ENCODE results near the gene CERS1. TPM values are rescaled to one million over a fixed set of nuclear protein-coding genes. Genes with fewer than 3 reads are reported as not detected.
"Not testable (repeated sequence)": the region's sequence is repeated elsewhere in the genome, so short reads cannot be mapped to it uniquely, and the experiment has no call there.

CERS1 gene
- total RNA-seq, 2 donors from 2014 or later = not detected

- ATAC-seq = no peak
- no peak for DNase-seq
- Mint-ChIP-seq H3K4me3 (no peak overlapping the region), H3K27ac (no peak overlapping the region), H3K36me3 (ENCODE audit: low read depth) (peaks cover 5% of the 10 kb centered on the region), H3K4me1 (peaks cover 14% of the 10 kb centered on the region), H3K27me3 (no peaks in the 10 kb centered on the region)
- H3K9me3 ChIP-seq (ENCODE audit: control insufficient read depth, low read length, poor library complexity, severe bottlenecking) = no peaks in the 10 kb centered on the region
Measured at GRCh38 chr19:18910801-18911436, 15.0 kb upstream of the CERS1 start.

- Mint-ChIP-seq H3K4me3 (no peak overlapping the region), H3K36me3 (ENCODE audit: low read depth) (peaks cover 7% of the 10 kb centered on the region), H3K27me3 (no peaks in the 10 kb centered on the region), H3K27ac (no peak overlapping the region), H3K4me1 (peaks cover 12% of the 10 kb centered on the region)
- DNase-seq (no peak), ATAC-seq (no peak)
- no peaks in the 10 kb centered on the region for H3K9me3 ChIP-seq (ENCODE audit: control insufficient read depth, low read length, poor library complexity, severe bottlenecking)
Measured at GRCh38 chr19:18910010-18910409, 14.1 kb upstream of the CERS1 start.

- no peak overlapping the region for H3K27ac Mint-ChIP-seq
- peaks cover 10% of the 10 kb centered on the region for H3K4me1 Mint-ChIP-seq
- no peaks in the 10 kb centered on the region for H3K9me3 ChIP-seq (ENCODE audit: control insufficient read depth, low read length, poor library complexity, severe bottlenecking)
- no peak overlapping the region for H3K4me3 Mint-ChIP-seq
- DNase-seq (no peak), ATAC-seq (no peak)
- peaks cover 7% of the 10 kb centered on the region for H3K36me3 Mint-ChIP-seq (ENCODE audit: low read depth)
- H3K27me3 Mint-ChIP-seq = no peaks in the 10 kb centered on the region
Measured at GRCh38 chr19:18908917-18909619, 13.1 kb upstream of the CERS1 start.

- H3K4me1 Mint-ChIP-seq = peaks cover 6% of the 10 kb centered on the region
- no peak overlapping the region for H3K27ac Mint-ChIP-seq
- no peak overlapping the region for H3K4me3 Mint-ChIP-seq
- DNase-seq (no peak), ATAC-seq (no peak)
- H3K36me3 Mint-ChIP-seq (ENCODE audit: low read depth) = peaks cover 2% of the 10 kb centered on the region
- no peaks in the 10 kb centered on the region for H3K27me3 Mint-ChIP-seq
- no peaks in the 10 kb centered on the region for H3K9me3 ChIP-seq (ENCODE audit: control insufficient read depth, low read length, poor library complexity, severe bottlenecking)
Measured at GRCh38 chr19:18906605-18907519, 10.9 kb upstream of the CERS1 start.

DNA sequence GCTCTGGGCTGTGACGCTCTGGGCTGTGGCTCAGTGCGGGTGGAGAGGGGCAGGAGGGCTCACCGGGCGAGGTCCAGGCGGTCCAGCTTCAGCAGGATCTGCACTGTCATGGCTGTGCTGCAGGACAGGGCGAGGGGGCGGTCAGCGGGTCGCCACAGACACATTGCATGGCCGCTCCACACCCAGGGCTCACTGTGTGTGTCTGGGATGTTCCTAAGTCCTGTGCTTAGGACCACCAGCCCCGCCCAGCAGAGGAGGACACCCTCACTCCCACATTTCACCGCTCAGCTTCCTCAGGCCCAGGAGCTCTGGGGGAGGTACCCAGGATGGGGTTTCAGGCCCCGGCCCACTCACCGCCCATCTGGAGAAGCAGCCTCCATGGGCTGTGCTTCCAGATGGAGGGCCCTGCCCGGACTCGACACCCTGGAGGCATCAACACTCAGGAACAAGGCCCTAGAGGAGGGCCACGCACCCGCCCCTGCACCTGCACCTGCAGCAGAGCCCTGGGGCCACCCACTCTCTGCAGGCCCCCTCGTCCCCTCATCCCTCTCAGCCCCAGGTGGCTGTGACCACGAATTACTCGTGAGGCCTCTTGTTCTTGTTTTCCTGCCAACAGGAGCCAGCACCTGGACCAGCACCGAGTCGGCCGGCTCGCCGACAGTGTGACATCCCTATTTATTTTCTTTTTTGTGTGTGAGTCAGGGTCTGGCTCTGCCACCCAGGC lies 9.7 kb upstream of the CERS1 start:
- peaks cover 6% of the 10 kb centered on the region for H3K4me1 Mint-ChIP-seq
- H3K36me3 Mint-ChIP-seq (ENCODE audit: low read depth) = peaks cover 2% of the 10 kb centered on the region
- no peaks in the 10 kb centered on the region for H3K9me3 ChIP-seq (ENCODE audit: control insufficient read depth, low read length, poor library complexity, severe bottlenecking)
- no peak overlapping the region for H3K27ac Mint-ChIP-seq
- ATAC-seq = no peak
- no peak overlapping the region for H3K4me3 Mint-ChIP-seq
- DNase-seq = no peak
- H3K27me3 Mint-ChIP-seq = no peaks in the 10 kb centered on the region

GRCh38 chr19:18905058-18905456 lies 9.1 kb upstream of the CERS1 start:
- Mint-ChIP-seq H3K4me1 (peaks cover 6% of the 10 kb centered on the region), H3K4me3 (no peak overlapping the region), H3K36me3 (ENCODE audit: low read depth) (peaks cover 2% of the 10 kb centered on the region), H3K27me3 (no peaks in the 10 kb centered on the region), H3K27ac (no peak overlapping the region)
- ATAC-seq (no peak), DNase-seq (no peak)
- H3K9me3 ChIP-seq (ENCODE audit: control insufficient read depth, low read length, poor library complexity, severe bottlenecking) = no peaks in the 10 kb centered on the region

GRCh38 chr19:18904334-18905057 lies 8.5 kb upstream of the CERS1 start:
- H3K4me3 Mint-ChIP-seq = no peak overlapping the region
- no peak for DNase-seq
- H3K36me3 Mint-ChIP-seq (ENCODE audit: low read depth) = peaks cover 2% of the 10 kb centered on the region
- H3K27me3 Mint-ChIP-seq = no peaks in the 10 kb centered on the region
- H3K4me1 Mint-ChIP-seq = peaks cover 6% of the 10 kb centered on the region
- no peaks in the 10 kb centered on the region for H3K9me3 ChIP-seq (ENCODE audit: control insufficient read depth, low read length, poor library complexity, severe bottlenecking)
- ATAC-seq = no peak
- H3K27ac Mint-ChIP-seq = no peak overlapping the region

DNA sequence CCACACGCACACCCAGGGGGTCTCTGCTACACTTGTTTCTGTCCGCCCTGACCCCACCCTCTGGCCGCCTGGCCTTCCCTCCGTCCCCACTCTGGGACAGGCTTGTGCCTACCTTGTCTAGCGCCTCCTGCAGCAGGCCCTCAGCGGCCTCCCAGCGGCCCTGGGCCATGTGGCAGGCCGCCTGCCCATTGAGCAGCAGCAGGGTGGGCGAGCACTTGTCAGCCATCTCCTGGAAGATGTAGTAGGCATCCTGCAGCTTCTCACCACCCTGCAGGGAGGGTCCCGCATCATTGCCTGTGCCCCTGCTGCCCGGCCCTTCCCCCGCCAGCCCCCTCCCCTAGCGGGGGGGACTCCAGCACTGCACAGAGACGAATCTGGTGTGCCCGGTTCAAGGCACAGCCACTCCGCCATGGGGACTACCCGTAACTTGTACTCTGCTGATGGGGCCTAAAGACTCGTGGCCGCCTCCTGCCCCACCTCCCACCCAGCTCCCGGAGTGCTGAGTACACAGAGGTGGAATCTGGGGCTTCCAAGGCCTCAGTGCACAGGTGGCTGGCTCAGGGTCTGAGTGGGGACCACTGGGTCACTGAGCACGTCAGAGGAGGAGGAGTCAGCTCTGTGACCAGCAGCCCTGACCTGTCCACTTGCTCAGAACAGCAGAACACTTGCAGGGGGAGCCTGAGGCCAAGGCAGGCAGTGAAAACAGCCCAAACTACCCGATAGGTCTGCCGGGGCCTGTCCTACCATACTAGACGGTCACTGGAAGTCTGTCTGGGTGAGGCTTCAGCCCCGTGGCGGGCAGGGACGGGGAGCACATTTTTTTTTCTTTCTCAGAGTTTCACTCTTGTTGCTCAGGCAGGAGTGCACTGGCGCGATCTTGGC lies 7.4 kb upstream of the CERS1 start:
- Mint-ChIP-seq H3K4me3 (no peak overlapping the region), H3K4me1 (peaks cover 6% of the 10 kb centered on the region), H3K36me3 (ENCODE audit: low read depth) (peaks cover 2% of the 10 kb centered on the region), H3K27ac (no peak overlapping the region), H3K27me3 (no peaks in the 10 kb centered on the region)
- DNase-seq (no peak), ATAC-seq (no peak)
- H3K9me3 ChIP-seq (ENCODE audit: control insufficient read depth, low read length, poor library complexity, severe bottlenecking) = no peaks in the 10 kb centered on the region

DNA sequence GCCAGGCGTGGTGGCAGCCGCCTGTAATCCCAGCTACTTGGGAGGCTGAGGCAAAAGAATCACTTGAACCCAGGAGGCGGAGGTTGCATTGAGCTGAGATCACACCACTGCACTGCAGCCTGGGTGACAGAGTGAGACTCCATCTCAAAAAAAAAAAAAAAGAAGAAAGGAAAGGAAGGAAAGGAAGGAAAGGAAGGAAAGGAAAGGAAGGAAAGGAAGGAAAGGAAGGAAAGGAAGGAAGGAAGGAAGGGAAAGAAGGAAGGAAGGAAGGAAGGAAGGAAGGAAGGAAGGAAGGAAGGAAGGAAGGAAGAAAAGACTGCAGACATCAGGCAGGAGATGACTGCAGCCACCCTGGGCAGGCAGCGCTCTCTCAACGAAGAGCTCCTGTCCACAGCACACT lies 6.6 kb upstream of the CERS1 start:
- not testable (repeated sequence) for H3K27me3 Mint-ChIP-seq; ATAC-seq; DNase-seq; H3K9me3 ChIP-seq (ENCODE audit: control insufficient read depth, low read length, poor library complexity, severe bottlenecking); H3K27ac Mint-ChIP-seq; H3K4me3 Mint-ChIP-seq; H3K4me1 Mint-ChIP-seq; H3K36me3 Mint-ChIP-seq (ENCODE audit: low read depth)

- Mint-ChIP-seq H3K27ac (no peak overlapping the region), H3K4me1 (peaks cover 12% of the 10 kb centered on the region), H3K4me3 (no peak overlapping the region), H3K36me3 (ENCODE audit: low read depth) (peaks cover 6% of the 10 kb centered on the region), H3K27me3 (peaks cover 14% of the 10 kb centered on the region)
- no peak for ATAC-seq
- no peak for DNase-seq
- H3K9me3 ChIP-seq (ENCODE audit: control insufficient read depth, low read length, poor library complexity, severe bottlenecking) = no peaks in the 10 kb centered on the region
Measured at GRCh38 chr19:18901491-18901890, 5.5 kb upstream of the CERS1 start.

DNA sequence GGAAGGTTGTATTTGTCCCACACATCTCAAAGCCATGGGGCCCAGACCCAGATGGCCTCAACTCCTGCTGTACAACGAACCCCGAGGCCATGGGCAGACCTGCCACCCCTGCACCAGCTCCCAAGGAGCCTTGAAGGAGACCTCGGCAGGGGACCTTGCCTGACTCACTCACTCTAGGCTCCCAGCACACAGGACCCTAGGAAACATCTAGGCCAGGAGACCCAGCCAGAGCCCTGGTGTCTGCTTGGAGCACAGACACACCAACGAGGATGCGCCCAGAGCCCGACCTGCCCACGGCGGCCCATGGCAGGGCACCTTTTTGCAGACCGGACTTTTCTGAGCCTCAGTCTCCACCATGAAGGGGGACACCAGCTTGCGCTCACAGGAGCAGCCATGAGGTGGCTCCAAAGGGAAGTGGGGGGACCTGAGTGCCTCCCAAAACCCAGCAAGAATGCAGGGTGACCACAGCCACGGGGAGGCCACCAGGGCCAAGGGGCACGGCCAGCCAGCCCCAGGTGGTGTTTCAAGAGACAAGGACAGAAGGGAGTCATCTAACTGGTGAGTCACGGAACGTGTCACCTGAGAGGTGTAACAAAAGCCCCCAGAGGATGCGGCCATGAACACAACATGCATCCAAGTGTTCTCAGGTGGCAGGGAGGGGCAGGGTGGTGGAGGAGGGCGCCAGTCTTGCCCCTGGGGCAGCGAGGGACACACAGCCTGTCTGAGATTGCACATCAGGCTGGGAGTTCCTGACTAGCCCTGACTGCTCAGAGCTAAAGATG lies 4.9 kb upstream of the CERS1 start:
- no peaks in the 10 kb centered on the region for H3K9me3 ChIP-seq (ENCODE audit: control insufficient read depth, low read length, poor library complexity, severe bottlenecking)

More for the DNA sequence above, 4.9 kb upstream of the CERS1 start:
- Mint-ChIP-seq H3K4me1 (peaks cover 12% of the 10 kb centered on the region), H3K4me3 (no peak overlapping the region), H3K36me3 (ENCODE audit: low read depth) (peaks cover 8% of the 10 kb centered on the region), H3K27ac (no peak overlapping the region), H3K27me3 (peaks cover 18% of the 10 kb centered on the region)
- no peak for DNase-seq
- no peak for ATAC-seq

Data from T-helper 17 cell (primary cell).